ENCODE results near the gene LIMS1. TPM values are rescaled to one million over a fixed set of nuclear protein-coding genes. Genes with fewer than 3 reads are reported as not detected.

The LIMS1 gene
- total and polyA plus RNA-seq, 2 experiments from 2014 or later, result 28.6 to 36.9 TPM

- Mint-ChIP-seq H3K4me1 (peaks cover 10% of the 10 kb centered on the region), H3K4me3 (no peak overlapping the region), H3K27me3 (ENCODE audit: insufficient read depth, low read depth, poor library complexity) (no peaks in the 10 kb centered on the region), H3K9me3 (no peaks in the 10 kb centered on the region), H3K36me3 (ENCODE audit: low read depth) (no peaks in the 10 kb centered on the region), H3K27ac (no peak overlapping the region)
- Histone ChIP-seq H4K20me1 (replicated peaks; ENCODE audit: insufficient read depth) (0 out of 2 replicates have a peak, but pooled peaks cover 3% of the 10 kb centered on the region), H3F3A (replicated peaks; ENCODE audit: low read depth) (no peaks in the 10 kb centered on the region), H3K9me2 (ENCODE audit: insufficient read depth) (no peaks in the 10 kb centered on the region), H3K4me3 (no peak overlapping the region), H3K27me3 (ENCODE audit: insufficient read depth) (no peaks in the 10 kb centered on the region), H3K4me1 (ENCODE audit: insufficient read depth) (peaks cover 11% of the 10 kb centered on the region), H3K79me2 (replicated peaks; ENCODE audit: insufficient read depth) (peaks cover 57% of the 10 kb centered on the region), H3K36me3 (ENCODE audit: insufficient read depth) (no peaks in the 10 kb centered on the region), H2AFZ (no peak overlapping the region), H3K4me2 (no peak overlapping the region), H3K27ac (ENCODE audit: low read depth) (no peak overlapping the region)
- no peak for TF ChIP-seq EZH2phosphoT487 (IDR thresholded peaks at IDR 0.05; ENCODE audit: unreplicated experiment)
- no peak for TF ChIP-seq ZNF114 (CRISPR knock-in tag; IDR thresholded peaks at IDR 0.05)
- TF ChIP-seq REST (IDR thresholded peaks at IDR 0.05; ENCODE audit: unreplicated experiment), result no peak
- no peak for TF ChIP-seq STAT1 (IDR thresholded peaks at IDR 0.05; ENCODE audit: unreplicated experiment)
- no peak for TF ChIP-seq JUNB (IDR thresholded peaks at IDR 0.05; ENCODE audit: unreplicated experiment)
- TF ChIP-seq, protein P1, sequence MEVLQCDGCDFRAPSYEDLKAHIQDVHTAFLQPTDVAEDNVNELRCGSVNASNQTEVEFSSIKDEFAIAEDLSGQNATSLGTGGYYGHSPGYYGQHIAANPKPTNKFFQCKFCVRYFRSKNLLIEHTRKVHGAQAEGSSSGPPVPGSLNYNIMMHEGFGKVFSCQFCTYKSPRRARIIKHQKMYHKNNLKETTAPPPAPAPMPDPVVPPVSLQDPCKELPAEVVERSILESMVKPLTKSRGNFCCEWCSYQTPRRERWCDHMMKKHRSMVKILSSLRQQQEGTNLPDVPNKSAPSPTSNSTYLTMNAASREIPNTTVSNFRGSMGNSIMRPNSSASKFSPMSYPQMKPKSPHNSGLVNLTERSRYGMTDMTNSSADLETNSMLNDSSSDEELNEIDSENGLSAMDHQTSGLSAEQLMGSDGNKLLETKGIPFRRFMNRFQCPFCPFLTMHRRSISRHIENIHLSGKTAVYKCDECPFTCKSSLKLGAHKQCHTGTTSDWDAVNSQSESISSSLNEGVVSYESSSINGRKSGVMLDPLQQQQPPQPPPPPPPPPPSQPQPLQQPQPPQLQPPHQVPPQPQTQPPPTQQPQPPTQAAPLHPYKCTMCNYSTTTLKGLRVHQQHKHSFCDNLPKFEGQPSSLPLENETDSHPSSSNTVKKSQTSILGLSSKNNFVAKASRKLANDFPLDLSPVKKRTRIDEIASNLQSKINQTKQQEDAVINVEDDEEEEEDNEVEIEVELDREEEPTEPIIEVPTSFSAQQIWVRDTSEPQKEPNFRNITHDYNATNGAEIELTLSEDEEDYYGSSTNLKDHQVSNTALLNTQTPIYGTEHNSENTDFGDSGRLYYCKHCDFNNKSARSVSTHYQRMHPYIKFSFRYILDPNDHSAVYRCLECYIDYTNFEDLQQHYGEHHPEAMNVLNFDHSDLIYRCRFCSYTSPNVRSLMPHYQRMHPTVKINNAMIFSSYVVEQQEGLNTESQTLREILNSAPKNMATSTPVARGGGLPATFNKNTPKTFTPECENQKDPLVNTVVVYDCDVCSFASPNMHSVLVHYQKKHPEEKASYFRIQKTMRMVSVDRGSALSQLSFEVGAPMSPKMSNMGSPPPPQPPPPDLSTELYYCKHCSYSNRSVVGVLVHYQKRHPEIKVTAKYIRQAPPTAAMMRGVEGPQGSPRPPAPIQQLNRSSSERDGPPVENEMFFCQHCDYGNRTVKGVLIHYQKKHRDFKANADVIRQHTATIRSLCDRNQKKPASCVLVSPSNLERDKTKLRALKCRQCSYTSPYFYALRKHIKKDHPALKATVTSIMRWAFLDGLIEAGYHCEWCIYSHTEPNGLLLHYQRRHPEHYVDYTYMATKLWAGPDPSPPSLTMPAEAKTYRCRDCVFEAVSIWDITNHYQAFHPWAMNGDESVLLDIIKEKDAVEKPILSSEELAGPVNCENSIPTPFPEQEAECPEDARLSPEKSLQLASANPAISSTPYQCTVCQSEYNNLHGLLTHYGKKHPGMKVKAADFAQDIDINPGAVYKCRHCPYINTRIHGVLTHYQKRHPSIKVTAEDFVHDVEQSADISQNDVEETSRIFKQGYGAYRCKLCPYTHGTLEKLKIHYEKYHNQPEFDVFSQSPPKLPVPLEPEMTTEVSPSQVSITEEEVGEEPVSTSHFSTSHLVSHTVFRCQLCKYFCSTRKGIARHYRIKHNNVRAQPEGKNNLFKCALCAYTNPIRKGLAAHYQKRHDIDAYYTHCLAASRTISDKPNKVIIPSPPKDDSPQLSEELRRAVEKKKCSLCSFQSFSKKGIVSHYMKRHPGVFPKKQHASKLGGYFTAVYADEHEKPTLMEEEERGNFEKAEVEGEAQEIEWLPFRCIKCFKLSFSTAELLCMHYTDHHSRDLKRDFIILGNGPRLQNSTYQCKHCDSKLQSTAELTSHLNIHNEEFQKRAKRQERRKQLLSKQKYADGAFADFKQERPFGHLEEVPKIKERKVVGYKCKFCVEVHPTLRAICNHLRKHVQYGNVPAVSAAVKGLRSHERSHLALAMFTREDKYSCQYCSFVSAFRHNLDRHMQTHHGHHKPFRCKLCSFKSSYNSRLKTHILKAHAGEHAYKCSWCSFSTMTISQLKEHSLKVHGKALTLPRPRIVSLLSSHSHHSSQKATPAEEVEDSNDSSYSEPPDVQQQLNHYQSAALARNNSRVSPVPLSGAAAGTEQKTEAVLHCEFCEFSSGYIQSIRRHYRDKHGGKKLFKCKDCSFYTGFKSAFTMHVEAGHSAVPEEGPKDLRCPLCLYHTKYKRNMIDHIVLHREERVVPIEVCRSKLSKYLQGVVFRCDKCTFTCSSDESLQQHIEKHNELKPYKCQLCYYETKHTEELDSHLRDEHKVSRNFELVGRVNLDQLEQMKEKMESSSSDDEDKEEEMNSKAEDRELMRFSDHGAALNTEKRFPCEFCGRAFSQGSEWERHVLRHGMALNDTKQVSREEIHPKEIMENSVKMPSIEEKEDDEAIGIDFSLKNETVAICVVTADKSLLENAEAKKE (CRISPR knock-in tag; IDR thresholded peaks at IDR 0.05), result no peak
- TF ChIP-seq ZNF331 (CRISPR knock-in tag; IDR thresholded peaks at IDR 0.05; ENCODE audit: low read depth), result no peak
- TF ChIP-seq EZH2 (IDR thresholded peaks at IDR 0.05; ENCODE audit: low read depth, unreplicated experiment), result no peak
- no peak for TF ChIP-seq CREB1 (CRISPR knock-in tag; IDR thresholded peaks at IDR 0.05; ENCODE audit: low read depth)
- no peak for TF ChIP-seq CTCF (conservative IDR thresholded peaks at IDR 0.05; ENCODE audit: low read depth in 2 of 2)
- TF ChIP-seq POLR2AphosphoS5 (IDR thresholded peaks at IDR 0.05; ENCODE audit: low read depth), result no peak
- TF ChIP-seq NANOG (IDR thresholded peaks at IDR 0.05; ENCODE audit: borderline replicate concordance), result no peak
- TF ChIP-seq, protein P2, sequence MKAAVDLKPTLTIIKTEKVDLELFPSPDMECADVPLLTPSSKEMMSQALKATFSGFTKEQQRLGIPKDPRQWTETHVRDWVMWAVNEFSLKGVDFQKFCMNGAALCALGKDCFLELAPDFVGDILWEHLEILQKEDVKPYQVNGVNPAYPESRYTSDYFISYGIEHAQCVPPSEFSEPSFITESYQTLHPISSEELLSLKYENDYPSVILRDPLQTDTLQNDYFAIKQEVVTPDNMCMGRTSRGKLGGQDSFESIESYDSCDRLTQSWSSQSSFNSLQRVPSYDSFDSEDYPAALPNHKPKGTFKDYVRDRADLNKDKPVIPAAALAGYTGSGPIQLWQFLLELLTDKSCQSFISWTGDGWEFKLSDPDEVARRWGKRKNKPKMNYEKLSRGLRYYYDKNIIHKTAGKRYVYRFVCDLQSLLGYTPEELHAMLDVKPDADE (IDR thresholded peaks at IDR 0.05), result no peak
- DNase-seq (ENCODE audit: low spot score) (no peak), ATAC-seq (no peak)
These were observed 30.2 kb downstream of the LIMS1 start for GRCh38 chr2:108564510-108564909.

All from GM23338 (cell line).